Stimulated activated CD4-positive, alpha-beta T cell treated with anti-CD3 and anti-CD28 coated beads, TNF-alpha, amount 100 ng/mL, for 4 hours (primary cell): ENCODE measurements around the gene SNAP29.
A peak's percentile ranks its signal among the peaks of the same experiment; 100 is the strongest.
"Not testable (repeated sequence)": the region's sequence is repeated elsewhere in the genome, so short reads cannot be mapped to it uniquely, and the experiment has no call there.

ENCODE experiments used
- DNase-seq, 3 experiments: peaks; one replicate each; pipeline ENCODE4 v3.0.0-alpha.2; 2020; ENCODE audit warnings: low read depth in 3 of 3

The SNAP29 gene

GRCh38 chr22:20834725-20835124 is 24.1 kb upstream of the SNAP29 start:
- no peak for DNase-seq

- no peak for DNase-seq
Observed at GRCh38 chr22:20836987-20837823, 21.6 kb upstream of the SNAP29 start.

- DNase-seq: not testable (repeated sequence)
Observed at GRCh38 chr22:20839354-20839753, 19.5 kb upstream of the SNAP29 start.

GRCh38 chr22:20839837-20840645 is 18.8 kb upstream of the SNAP29 start:
- no peak for DNase-seq

GRCh38 chr22:20840646-20841371 is 18.0 kb upstream of the SNAP29 start:
- no peak for DNase-seq

GRCh38 chr22:20843501-20843900 is 15.3 kb upstream of the SNAP29 start:
- DNase-seq: no peak

GRCh38 chr22:20844055-20845037 is 14.5 kb upstream of the SNAP29 start:
- DNase-seq: no peak

- DNase-seq: no peak
Observed at GRCh38 chr22:20847318-20847822, 11.4 kb upstream of the SNAP29 start.

- DNase-seq: no peak
Observed at GRCh38 chr22:20852076-20852475, 6.7 kb upstream of the SNAP29 start.

- no peak for DNase-seq
Observed at GRCh38 chr22:20852503-20852902, 6.3 kb upstream of the SNAP29 start.

GRCh38 chr22:20853236-20853660 is 5.6 kb upstream of the SNAP29 start:
- no peak for DNase-seq

- no peak for DNase-seq
Observed at GRCh38 chr22:20857247-20857643, 1.6 kb upstream of the SNAP29 start.

GRCh38 chr22:20857838-20858614 is 781 bp upstream of the SNAP29 start:
- DNase-seq: peak; percentile 71 to 82 (median 75)

GRCh38 chr22:20859615-20860014 is 808 bp downstream of the SNAP29 start:
- no peak for DNase-seq

GRCh38 chr22:20862540-20862939 is 3.7 kb downstream of the SNAP29 start:
- no peak for DNase-seq

GRCh38 chr22:20863366-20863765 is 4.6 kb downstream of the SNAP29 start:
- DNase-seq: no peak

- no peak for DNase-seq
Observed at GRCh38 chr22:20864186-20864908, 5.5 kb downstream of the SNAP29 start.

- DNase-seq: no peak
Observed at GRCh38 chr22:20865331-20865730, 6.5 kb downstream of the SNAP29 start.

GRCh38 chr22:20865875-20866445 is 7.2 kb downstream of the SNAP29 start:
- no peak for DNase-seq
